NCI-H1048 (cell line): ENCODE measurements around the gene ARHGAP32.

Experiments used
- DNase-seq: peaks from one replicate; lab custom pipeline; 2025; lab: John Stamatoyannopoulos, UW

Gene ARHGAP32

GRCh38 chr11:128953151-128953550 is 239.0 kb downstream of the ARHGAP32 start:
- no peak for DNase-seq

GRCh38 chr11:128949791-128950454 is 242.2 kb downstream of the ARHGAP32 start:
- no peak for DNase-seq

- DNase-seq: no peak
Observed at GRCh38 chr11:128948583-128948982, 243.5 kb downstream of the ARHGAP32 start.

- no peak for DNase-seq
Observed at GRCh38 chr11:128947773-128948172, 244.4 kb downstream of the ARHGAP32 start.

GRCh38 chr11:128946648-128947047 is 245.5 kb downstream of the ARHGAP32 start:
- no peak for DNase-seq

- DNase-seq: no peak
Observed at GRCh38 chr11:128943428-128943976, 248.6 kb downstream of the ARHGAP32 start.

GRCh38 chr11:128942817-128943427 is 249.2 kb downstream of the ARHGAP32 start, which contains the start of gene TP53AIP1:
TP53AIP1 (minus strand) TSS chr11:128942871; CDS start chr11:128937818, 5,053 bp downstream.
- DNase-seq: no peak

- DNase-seq: no peak
Observed at GRCh38 chr11:128942272-128942612, 249.9 kb downstream of the ARHGAP32 start.

GRCh38 chr11:128941573-128942271 is 250.4 kb downstream of the ARHGAP32 start:
- DNase-seq: no peak

GRCh38 chr11:128941110-128941509 is 251.0 kb downstream of the ARHGAP32 start:
- DNase-seq: no peak

GRCh38 chr11:128940603-128941002 is 251.5 kb downstream of the ARHGAP32 start:
- DNase-seq: no peak

- no peak for DNase-seq
Observed at GRCh38 chr11:128940156-128940555, 252.0 kb downstream of the ARHGAP32 start.

GRCh38 chr11:128939591-128939990 is 252.5 kb downstream of the ARHGAP32 start:
- DNase-seq: no peak

GRCh38 chr11:128938156-128938885 is 253.8 kb downstream of the ARHGAP32 start:
- DNase-seq: no peak

- no peak for DNase-seq
Observed at GRCh38 chr11:128937480-128937879, 254.6 kb downstream of the ARHGAP32 start.

- no peak for DNase-seq
Observed at GRCh38 chr11:128936606-128937251, 255.4 kb downstream of the ARHGAP32 start.

- DNase-seq: no peak
Observed at GRCh38 chr11:128934926-128935325, 257.2 kb downstream of the ARHGAP32 start.

- DNase-seq: no peak
Observed at GRCh38 chr11:128934351-128934750, 257.8 kb downstream of the ARHGAP32 start.

- no peak for DNase-seq
Observed at GRCh38 chr11:128933481-128934178, 258.5 kb downstream of the ARHGAP32 start.

GRCh38 chr11:128931668-128932067 is 260.5 kb downstream of the ARHGAP32 start:
- no peak for DNase-seq

GRCh38 chr11:128931066-128931465 is 261.1 kb downstream of the ARHGAP32 start:
- DNase-seq: no peak
